Lower lobe of right lung (tissue), 2 donors: ENCODE data around the gene ICAM5. TPM values are rescaled to one million over a fixed set of nuclear protein-coding genes. Genes with fewer than 3 reads are reported as not detected.

Source experiments
- ATAC-seq, 2 donors: fragments of 200-7000 bp; cut with Tn5 transposase; one replicate each; pipeline ENCODE4 v1.9.1; 2020 to 2022; ENCODE audit warnings: mild to moderate bottlenecking in 2 of 2, moderate library complexity in 2 of 2
- DNase-seq: peaks from one replicate; pipeline ENCODE4 v3.0.0-alpha.2; 2020
- H3K27ac ChIP-seq: fragments of 200-600 bp; one replicate; pipeline ENCODE4 v1.8.0; 2022
- H3K27me3 ChIP-seq: fragments of 200-600 bp; one replicate; pipeline ENCODE4 v1.8.0; 2022; ENCODE audit warnings: low read depth
- H3K36me3 ChIP-seq: fragments of 200-600 bp; one replicate; pipeline ENCODE4 v1.8.0; 2022; ENCODE audit warnings: mild to moderate bottlenecking
- H3K4me1 ChIP-seq: fragments of 200-600 bp; one replicate; pipeline ENCODE4 v1.8.0; 2022
- H3K4me3 ChIP-seq: fragments of 200-600 bp; one replicate; pipeline ENCODE4 v1.8.0; 2022; ENCODE audit warnings: mild to moderate bottlenecking
- H3K9me3 ChIP-seq: fragments of 200-600 bp; one replicate; pipeline ENCODE4 v1.8.0; 2022
- CTCF ChIP-seq: fragments of 200-600 bp; IDR thresholded peaks from one replicate; pipeline ENCODE4 v1.8.0; 2022; ENCODE audit warnings: antibody characterized with exemption, mild to moderate bottlenecking
- intact Hi-C: fragments of 100-400 bp; cut with DNase I; formaldehyde crosslinking; loops from one replicate; pipeline ENCODE4 v1.11.0; 2022
- total RNA-seq: library from RNA; stranded (reverse); fragmentation: NEBNext Ultra II Directional; extraction: Animal tissue kit (Norgen Biotek cat#: 25700); gene quantifications from one replicate; pipeline ENCODE4 v1.2.1, GENCODE V29; 2021
- donor health status: DM: no; HTN: yes; CAD: no; lungs with severe emphysema.

ICAM5 gene
- total RNA-seq, 1 donor from 2014 or later, result 15.3 TPM

GRCh38 chr19:10338940-10339339, 49.2 kb downstream of the ICAM5 start:
- no peaks in the 10 kb centered on the region for H3K27me3 ChIP-seq
- H3K27ac ChIP-seq, result peak overlapping the region; percentile 62
- peaks cover 14% of the 10 kb centered on the region for H3K4me1 ChIP-seq
- intact Hi-C loops, result no loop called here
- no peaks in the 10 kb centered on the region for H3K36me3 ChIP-seq
- ATAC-seq (no peak), DNase-seq (no peak)
- H3K9me3 ChIP-seq, result no peaks in the 10 kb centered on the region
- peak overlapping the region; percentile 41 for H3K4me3 ChIP-seq
- TF ChIP-seq CTCF, result no peak

- DNase-seq (peak; percentile 77), ATAC-seq (peak in 1 of 2 donors; percentile 31)
- Histone ChIP-seq H3K27me3 (no peaks in the 10 kb centered on the region), H3K4me1 (peaks cover 9% of the 10 kb centered on the region), H3K9me3 (no peaks in the 10 kb centered on the region), H3K27ac (peak within 1 kb of the TSS; percentile 62), H3K36me3 (no peaks in the 10 kb centered on the region), H3K4me3 (peak within 1 kb of the TSS; percentile 41)
- intact Hi-C loops, result no loop called here
- no peak for TF ChIP-seq CTCF
Observed at GRCh38 chr19:10339380-10339960, 49.7 kb downstream of the ICAM5 start, which contains the start of gene ICAM3. Gene ICAM3, minus strand, starts transcription at chr19:10339624. Its CDS starts 10 bp downstream, at chr19:10339614.

DNA sequence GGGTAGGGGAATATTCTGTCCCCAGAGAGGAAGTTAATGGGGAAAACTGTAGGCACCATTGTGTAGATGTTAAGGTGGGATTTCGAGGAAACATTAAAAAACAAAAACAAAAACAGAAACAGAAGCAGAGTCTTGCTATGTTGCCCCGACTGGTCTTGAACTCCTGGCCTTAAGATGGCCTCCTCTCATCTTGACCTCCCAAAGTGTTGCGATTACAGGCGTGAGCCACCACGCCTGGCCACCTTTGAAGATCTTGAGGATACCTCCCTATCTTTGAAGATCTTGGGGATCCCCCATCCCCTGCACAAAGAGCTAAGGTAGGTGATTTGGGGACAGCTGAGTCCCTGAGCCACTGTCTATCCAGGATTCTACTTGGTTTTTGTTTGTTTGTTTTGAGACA, 50.2 kb downstream of the ICAM5 start:
- H3K27me3 ChIP-seq, result no peaks in the 10 kb centered on the region
- DNase-seq, result no peak
- H3K36me3 ChIP-seq, result no peaks in the 10 kb centered on the region
- H3K27ac ChIP-seq, result peak overlapping the region; percentile 62
- peaks cover 6% of the 10 kb centered on the region for H3K4me1 ChIP-seq
- H3K9me3 ChIP-seq, result no peaks in the 10 kb centered on the region
- no peak overlapping the region for H3K4me3 ChIP-seq
- intact Hi-C loops, result no loop called here
- no peak for TF ChIP-seq CTCF
- no peak for ATAC-seq

DNA sequence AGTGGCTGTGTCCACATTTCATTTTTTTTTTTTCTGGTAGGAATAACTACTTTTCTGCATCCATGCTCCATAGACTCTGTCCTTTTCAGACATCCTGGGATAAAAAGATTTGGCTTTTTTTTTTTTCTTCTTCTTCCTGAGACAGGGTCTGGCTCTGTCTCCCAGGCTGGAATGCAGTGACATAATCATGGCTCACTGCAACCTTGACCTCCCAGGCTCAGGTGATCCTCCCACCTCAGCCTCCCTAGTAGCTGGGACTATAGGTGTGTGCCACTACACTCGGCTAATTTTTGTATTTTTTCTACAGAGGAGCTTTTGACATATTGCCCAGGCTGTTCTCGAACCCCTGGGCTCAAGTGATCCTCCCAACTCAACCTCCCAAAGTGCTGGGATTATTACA, 53.7 kb downstream of the ICAM5 start:
- peaks cover 4% of the 10 kb centered on the region for H3K4me1 ChIP-seq
- no peaks in the 10 kb centered on the region for H3K27me3 ChIP-seq
- ATAC-seq (no peak), DNase-seq (no peak)
- TF ChIP-seq CTCF, result no peak
- no peak overlapping the region for H3K4me3 ChIP-seq
- H3K27ac ChIP-seq, result no peak overlapping the region
- no peaks in the 10 kb centered on the region for H3K9me3 ChIP-seq
- no peaks in the 10 kb centered on the region for H3K36me3 ChIP-seq
- intact Hi-C loops, result no loop called here

DNA sequence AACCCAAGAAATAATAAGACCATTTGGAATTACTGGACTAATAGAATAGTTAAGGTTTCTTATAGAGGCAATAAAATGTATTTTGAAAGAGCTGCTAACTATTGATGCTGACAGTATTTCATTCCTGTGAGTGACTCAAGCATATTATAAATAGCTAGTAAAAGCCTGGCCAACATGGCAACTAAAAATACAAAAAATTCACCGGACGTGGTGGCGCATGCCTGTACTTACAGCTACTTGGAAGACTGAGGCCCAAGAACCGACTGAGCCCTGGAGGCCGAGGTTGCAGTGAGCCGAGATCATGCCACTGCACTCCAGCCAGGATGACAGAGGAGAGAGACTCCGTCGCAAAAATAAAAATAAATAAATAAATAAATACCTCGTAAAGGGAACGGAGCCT, 55.0 kb downstream of the ICAM5 start:
- ATAC-seq (no peak), DNase-seq (no peak)
- intact Hi-C loops, result no loop called here
- H3K4me1 ChIP-seq, result peaks cover 4% of the 10 kb centered on the region
- H3K36me3 ChIP-seq, result peaks cover 5% of the 10 kb centered on the region
- no peak for TF ChIP-seq CTCF
- H3K4me3 ChIP-seq, result no peak overlapping the region
- H3K27me3 ChIP-seq, result no peaks in the 10 kb centered on the region
- no peak overlapping the region for H3K27ac ChIP-seq
- H3K9me3 ChIP-seq, result no peaks in the 10 kb centered on the region

Other genes starting within 250 kb of the ICAM5 start
- 43.4 TPM for gene SHFL, start 203.6 kb upstream of the ICAM5 start, total RNA-seq
- 0.44 TPM for gene ANGPTL6, start 187.3 kb upstream of the ICAM5 start, total RNA-seq
- 30.8 TPM for gene PPAN, start 183.6 kb upstream of the ICAM5 start, total RNA-seq
- gene P2RY11, start 178.3 kb upstream of the ICAM5 start, total RNA-seq, result 15.6 TPM
- gene EIF3G, start 170.1 kb upstream of the ICAM5 start, total RNA-seq, result 158 TPM
- gene DNMT1, start 95.0 kb upstream of the ICAM5 start, total RNA-seq, result 65.5 TPM
- 15.4 TPM for gene S1PR2, start 58.6 kb upstream of the ICAM5 start, total RNA-seq
- gene MRPL4, start 37.7 kb upstream of the ICAM5 start, total RNA-seq, result 40.3 TPM
- 95.9 TPM for gene ICAM1, start 18.8 kb upstream of the ICAM5 start, total RNA-seq
- gene ICAM4, start 3.0 kb upstream of the ICAM5 start, total RNA-seq, result 10.0 TPM
- 6.2 TPM for gene ZGLP1, start 19.9 kb downstream of the ICAM5 start, total RNA-seq
- 16.8 TPM for gene FDX2, start 26.1 kb downstream of the ICAM5 start, total RNA-seq
- 29.6 TPM for gene RAVER1, start 43.6 kb downstream of the ICAM5 start, total RNA-seq
- 33.0 TPM for gene ICAM3, start 49.7 kb downstream of the ICAM5 start, total RNA-seq
- 164 TPM for gene TYK2, start 90.6 kb downstream of the ICAM5 start, total RNA-seq
- gene CDC37, start 113.6 kb downstream of the ICAM5 start, total RNA-seq, result 154 TPM
- gene PDE4A, start 130.6 kb downstream of the ICAM5 start, total RNA-seq, result 35.9 TPM
- gene KEAP1, start 213.4 kb downstream of the ICAM5 start, total RNA-seq, result 67.5 TPM
- gene S1PR5, start 227.5 kb downstream of the ICAM5 start, total RNA-seq, result 2.4 TPM